ENCODE results near the gene SPRN. TPM values are rescaled to one million over a fixed set of nuclear protein-coding genes. Genes with fewer than 3 reads are reported as not detected.
A peak's percentile ranks its signal among the peaks of the same experiment; 100 is the strongest.

The SPRN gene
- total RNA-seq, 6 donors from 2014 or later = 0.20 TPM; not detected in 5

DNA sequence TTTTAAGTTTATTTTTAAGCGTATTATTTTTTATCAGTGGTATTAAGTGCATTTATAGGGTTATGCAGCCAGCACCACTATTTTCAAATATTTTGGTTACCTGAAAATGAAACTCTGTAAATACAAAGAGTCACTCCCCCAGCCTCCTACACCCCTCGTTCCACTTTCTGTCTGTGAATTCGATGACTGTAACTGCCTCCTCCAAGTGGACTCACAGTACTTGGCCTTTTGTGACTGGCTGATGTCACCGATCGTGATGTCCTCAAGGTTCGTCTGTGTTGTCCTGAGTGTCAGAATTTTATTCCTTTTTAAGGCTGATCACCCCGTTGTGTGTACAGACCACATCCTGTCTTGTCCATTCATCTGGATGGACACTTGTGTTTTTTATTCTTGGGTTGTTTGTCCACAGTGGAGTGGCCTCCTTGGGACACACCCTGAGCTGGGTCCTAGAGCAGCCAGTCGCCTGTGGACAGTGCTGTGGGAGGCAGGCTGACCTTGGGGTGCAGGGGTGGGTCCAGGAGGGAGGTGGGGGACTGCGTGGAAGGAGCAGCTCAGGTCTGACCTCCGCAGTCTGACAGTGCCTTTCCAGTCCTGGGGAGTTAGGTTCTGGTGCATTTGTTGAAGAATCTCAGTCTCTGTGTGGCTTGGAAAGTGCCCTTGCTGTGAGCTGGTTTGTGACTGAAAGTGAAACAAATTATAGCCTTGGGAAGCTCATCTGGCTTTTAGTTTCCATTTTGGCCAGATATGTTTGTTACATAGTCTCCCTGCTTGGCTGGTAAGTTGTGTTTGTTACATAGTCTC is 23.6 kb downstream of the SPRN start:
- ATAC-seq (ENCODE audit: low FRiP score in 2 of 2) (peak; percentile 29 to 47), DNase-seq (no peak)
- Histone ChIP-seq H3K9me3 (no peaks in the 10 kb centered on the region), H3K27ac (peak overlapping the region; percentile 6 to 65 (median 51)), H3K27me3 (no peaks in the 10 kb centered on the region), H3K4me3 (no peak overlapping the region), H3K36me3 (peaks cover 8 to 88% (median 45%) of the 10 kb centered on the region in 4 donors), H3K4me1 (peaks cover 0 to 12% (median 5%) of the 10 kb centered on the region in 4 donors)
- WGBS, 2 donors = 69 to 74% methylated on average over 10 of the region's 10 CpGs
- TF ChIP-seq EP300 (IDR thresholded peaks at IDR 0.05) = no peak
- TF ChIP-seq POLR2A (IDR thresholded peaks at IDR 0.05) = no peak
- TF ChIP-seq, protein P1, sequence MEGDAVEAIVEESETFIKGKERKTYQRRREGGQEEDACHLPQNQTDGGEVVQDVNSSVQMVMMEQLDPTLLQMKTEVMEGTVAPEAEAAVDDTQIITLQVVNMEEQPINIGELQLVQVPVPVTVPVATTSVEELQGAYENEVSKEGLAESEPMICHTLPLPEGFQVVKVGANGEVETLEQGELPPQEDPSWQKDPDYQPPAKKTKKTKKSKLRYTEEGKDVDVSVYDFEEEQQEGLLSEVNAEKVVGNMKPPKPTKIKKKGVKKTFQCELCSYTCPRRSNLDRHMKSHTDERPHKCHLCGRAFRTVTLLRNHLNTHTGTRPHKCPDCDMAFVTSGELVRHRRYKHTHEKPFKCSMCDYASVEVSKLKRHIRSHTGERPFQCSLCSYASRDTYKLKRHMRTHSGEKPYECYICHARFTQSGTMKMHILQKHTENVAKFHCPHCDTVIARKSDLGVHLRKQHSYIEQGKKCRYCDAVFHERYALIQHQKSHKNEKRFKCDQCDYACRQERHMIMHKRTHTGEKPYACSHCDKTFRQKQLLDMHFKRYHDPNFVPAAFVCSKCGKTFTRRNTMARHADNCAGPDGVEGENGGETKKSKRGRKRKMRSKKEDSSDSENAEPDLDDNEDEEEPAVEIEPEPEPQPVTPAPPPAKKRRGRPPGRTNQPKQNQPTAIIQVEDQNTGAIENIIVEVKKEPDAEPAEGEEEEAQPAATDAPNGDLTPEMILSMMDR (IDR thresholded peaks at IDR 0.05) = no peak
- TF ChIP-seq POLR2AphosphoS5 (IDR thresholded peaks at IDR 0.05) = no peak

- H3K36me3 ChIP-seq = peaks cover 6 to 76% (median 41%) of the 10 kb centered on the region in 4 donors
- TF ChIP-seq POLR2A (IDR thresholded peaks at IDR 0.05) = no peak
- no peak for TF ChIP-seq EP300 (IDR thresholded peaks at IDR 0.05)
- TF ChIP-seq, protein P1 (IDR thresholded peaks at IDR 0.05) = no peak
- TF ChIP-seq POLR2AphosphoS5 (IDR thresholded peaks at IDR 0.05) = no peak
- H3K4me1 ChIP-seq = peaks cover 9 to 27% (median 14%) of the 10 kb centered on the region in 4 donors
- 93 to 100% methylated on average over 18 to 19 of the region's 19 CpGs for WGBS, 2 donors
- no peak overlapping the region for H3K27ac ChIP-seq
- H3K9me3 ChIP-seq = no peaks in the 10 kb centered on the region
- H3K27me3 ChIP-seq = no peaks in the 10 kb centered on the region
- DNase-seq (no peak), ATAC-seq (ENCODE audit: low FRiP score in 2 of 2) (peak in 1 of 2 donors; percentile 43)
- H3K4me3 ChIP-seq = no peak overlapping the region
Measured at GRCh38 chr10:133399123-133399601, 25.3 kb downstream of the SPRN start.

DNA sequence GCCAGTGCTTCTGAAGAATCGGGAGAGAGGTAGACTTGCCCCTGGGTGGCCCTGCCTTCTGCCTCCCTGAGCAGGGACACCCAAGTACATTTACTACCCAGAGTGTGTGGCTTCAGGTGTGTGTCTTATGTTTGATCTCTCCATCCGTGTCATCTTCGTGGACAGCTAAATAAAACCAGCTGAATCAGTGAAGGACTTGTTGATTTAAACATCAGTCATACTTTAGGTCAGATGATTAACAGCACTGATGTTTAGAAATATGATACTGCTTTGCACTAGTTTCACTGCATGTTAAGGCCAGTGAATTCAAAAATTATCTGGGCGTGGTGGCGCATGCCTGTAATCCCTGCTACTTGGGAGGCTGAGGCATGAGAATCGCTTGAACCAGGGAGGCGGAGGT is 26.5 kb downstream of the SPRN start:
- WGBS, 2 donors = 93 to 96% methylated on average over 7 of the region's 7 CpGs

DNA sequence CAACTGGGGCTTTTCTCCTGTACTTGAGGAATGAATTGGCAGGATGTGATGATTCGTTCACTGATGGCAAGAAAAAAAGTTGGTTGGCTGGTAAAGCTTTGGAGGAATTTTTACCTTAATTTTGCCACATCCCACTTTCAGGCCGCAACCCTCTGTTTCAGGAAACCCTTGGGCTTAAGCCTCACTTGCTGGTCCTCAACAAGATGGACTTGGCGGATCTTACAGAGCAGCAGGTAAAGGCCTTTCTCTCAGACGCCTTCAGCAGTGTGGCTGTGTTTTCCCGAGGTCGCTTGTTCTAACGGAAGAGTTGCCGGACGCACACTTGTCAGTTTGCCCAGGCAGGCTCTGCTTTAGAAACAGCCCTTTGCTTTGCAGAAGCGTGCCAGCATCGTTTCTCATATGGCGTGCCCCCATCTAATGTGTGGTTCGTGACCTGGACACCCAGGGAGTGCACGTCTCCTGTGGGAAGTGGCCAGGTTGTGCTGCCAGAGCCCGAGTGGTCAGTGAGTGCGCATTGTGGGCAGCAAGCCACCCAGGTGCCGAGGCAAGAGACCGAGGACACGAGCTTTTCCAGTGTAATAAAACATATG is 28.3 kb downstream of the SPRN start:
- ATAC-seq (ENCODE audit: low FRiP score in 2 of 2) (no peak), DNase-seq (peak in 1 of 2 donors; percentile 29)
- Histone ChIP-seq H3K27me3 (no peaks in the 10 kb centered on the region), H3K4me1 (peaks cover 13 to 34% (median 14%) of the 10 kb centered on the region in 4 donors), H3K36me3 (peaks cover 6 to 53% (median 20%) of the 10 kb centered on the region in 4 donors), H3K9me3 (no peaks in the 10 kb centered on the region), H3K4me3 (no peak overlapping the region), H3K27ac (no peak overlapping the region)
- 95% methylated on average over 19 of the region's 19 CpGs for WGBS, 2 donors
- no peak for TF ChIP-seq POLR2AphosphoS5 (IDR thresholded peaks at IDR 0.05)

More for the DNA sequence above, 26.5 kb downstream of the SPRN start:
- no peak for TF ChIP-seq EP300 (IDR thresholded peaks at IDR 0.05)
- Histone ChIP-seq H3K9me3 (no peaks in the 10 kb centered on the region), H3K27ac (no peak overlapping the region), H3K36me3 (peaks cover 6 to 65% (median 36%) of the 10 kb centered on the region in 4 donors), H3K4me3 (no peak overlapping the region), H3K4me1 (peaks cover 13 to 34% (median 17%) of the 10 kb centered on the region in 4 donors), H3K27me3 (no peaks in the 10 kb centered on the region)
- ATAC-seq (ENCODE audit: low FRiP score in 2 of 2) (no peak), DNase-seq (no peak)

DNA sequence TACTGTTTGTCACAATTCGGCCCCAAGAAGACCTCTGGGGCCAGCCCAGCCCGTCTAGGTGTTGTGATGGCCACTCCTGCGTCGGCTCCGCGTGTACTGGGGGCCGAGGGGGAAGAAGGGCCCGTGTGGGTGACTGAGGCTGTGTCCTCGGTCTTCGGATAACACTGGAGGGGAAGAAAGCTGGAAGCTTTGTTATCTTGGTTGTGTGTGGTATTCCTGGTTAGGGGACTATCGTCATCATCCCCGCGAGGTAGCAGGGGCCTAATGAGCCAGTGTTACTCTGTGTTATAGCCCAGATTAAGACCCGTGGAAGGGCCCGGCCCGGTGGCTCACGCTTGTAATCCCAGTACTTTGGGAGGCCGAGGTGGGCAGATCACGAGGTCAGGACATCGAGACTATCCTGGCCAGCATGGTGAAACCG is 29.6 kb downstream of the SPRN start:
- peak overlapping the region; percentile 78 to 99 (median 81) for H3K4me3 ChIP-seq
- H3K36me3 ChIP-seq = peaks cover 6 to 46% (median 18%) of the 10 kb centered on the region in 4 donors
- DNase-seq (no peak), ATAC-seq (ENCODE audit: low FRiP score in 2 of 2) (no peak)
- H3K9me3 ChIP-seq = no peaks in the 10 kb centered on the region
- peaks cover 10 to 24% (median 13%) of the 10 kb centered on the region in 4 donors for H3K4me1 ChIP-seq
- 19 to 36% methylated on average over 17 to 21 of the region's 21 CpGs for WGBS, 2 donors
- H3K27ac ChIP-seq = peak overlapping the region; percentile 75 to 92 (median 84)
- H3K27me3 ChIP-seq = no peaks in the 10 kb centered on the region
- TF ChIP-seq EP300 (IDR thresholded peaks at IDR 0.05) (no peak), POLR2AphosphoS5 (IDR thresholded peaks at IDR 0.05) (no peak), POLR2A (IDR thresholded peaks at IDR 0.05) (no peak)
- TF ChIP-seq, protein P1 (IDR thresholded peaks at IDR 0.05) = no peak

Data from upper lobe of left lung (tissue), 6 donors.